ENCODE data around the gene ORC3.
"Not testable (repeated sequence)": the region's sequence is repeated elsewhere in the genome, so short reads cannot be mapped to it uniquely, and the experiment has no call there.

ORC3 gene

DNA sequence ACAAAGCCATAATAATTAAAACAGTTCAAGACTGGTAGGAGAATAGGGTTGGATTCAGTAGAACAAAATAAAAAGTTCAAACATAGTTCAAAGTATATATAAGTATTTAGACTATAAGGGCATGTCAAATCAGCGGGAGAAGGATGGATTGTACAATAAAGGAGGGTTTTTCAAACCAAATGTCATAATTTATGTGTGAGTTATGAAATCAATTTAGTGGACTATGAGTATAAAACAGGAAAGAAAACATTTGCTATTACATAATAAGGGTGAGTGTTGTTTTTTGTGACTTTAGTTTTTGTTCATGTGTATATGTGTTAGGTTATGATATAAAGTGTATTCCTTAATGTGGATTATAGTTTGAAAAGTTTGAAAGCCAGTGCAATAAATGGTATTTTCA lies 10.6 kb downstream of the ORC3 start:
- DNase-seq = no peak

DNA sequence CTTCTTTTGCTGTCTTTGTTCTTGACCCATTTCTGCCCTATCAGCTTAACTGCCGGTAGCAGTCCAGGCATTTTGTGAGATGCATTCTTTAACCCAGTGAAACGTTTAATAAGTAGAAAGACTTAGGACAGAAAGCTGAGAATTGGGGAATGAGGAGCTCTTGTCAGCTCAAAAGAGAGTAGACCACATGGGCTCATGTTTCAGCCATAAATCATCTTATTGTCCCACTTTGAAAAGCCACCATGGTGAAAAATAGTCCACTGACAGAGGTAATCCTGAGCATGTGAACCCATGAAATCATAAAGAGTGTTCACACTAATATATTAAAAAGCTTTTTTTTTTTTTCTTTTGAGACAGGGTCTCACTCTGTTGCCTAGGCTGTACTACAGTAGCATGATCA lies 16.3 kb downstream of the ORC3 start:
- DNase-seq = no peak

DNA sequence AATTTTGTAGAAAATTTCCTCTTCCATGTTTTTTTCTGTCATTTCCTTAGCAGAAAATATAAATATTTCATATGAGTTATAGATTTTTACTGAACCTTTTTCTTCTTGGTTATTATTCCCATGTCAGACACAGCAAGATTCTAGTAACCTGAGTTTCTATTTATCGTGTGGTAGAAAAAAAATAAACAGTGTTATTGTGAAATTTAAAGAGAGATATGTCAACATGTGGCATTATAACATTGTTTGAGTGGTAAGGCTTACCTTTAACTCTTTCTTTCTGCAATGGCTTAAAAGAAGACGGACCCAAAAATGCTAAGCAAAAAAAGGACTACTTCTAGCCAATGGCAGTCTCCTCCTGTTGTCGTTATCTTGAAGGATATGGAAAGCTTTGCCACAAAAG lies 18.9 kb downstream of the ORC3 start:
- DNase-seq = no peak

DNA sequence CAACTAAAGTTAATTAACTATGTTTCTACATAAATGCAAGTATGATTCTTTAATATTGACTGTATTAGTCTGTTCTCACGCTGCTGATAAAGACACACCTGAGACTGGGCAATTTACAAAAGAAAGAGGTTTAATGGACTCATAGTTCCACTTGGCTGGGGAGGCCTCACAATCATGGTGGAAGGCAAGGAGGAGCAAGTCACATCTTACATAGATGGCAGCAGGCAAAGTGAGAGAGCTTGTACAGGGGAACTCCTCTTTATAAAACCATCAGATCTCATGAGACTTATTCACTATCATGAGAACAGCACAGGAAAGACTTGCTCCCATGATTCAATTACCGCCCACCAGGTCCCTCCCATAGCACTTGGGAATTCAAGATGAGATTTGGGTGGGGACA lies 23.1 kb downstream of the ORC3 start:
- DNase-seq = not testable (repeated sequence)

DNA sequence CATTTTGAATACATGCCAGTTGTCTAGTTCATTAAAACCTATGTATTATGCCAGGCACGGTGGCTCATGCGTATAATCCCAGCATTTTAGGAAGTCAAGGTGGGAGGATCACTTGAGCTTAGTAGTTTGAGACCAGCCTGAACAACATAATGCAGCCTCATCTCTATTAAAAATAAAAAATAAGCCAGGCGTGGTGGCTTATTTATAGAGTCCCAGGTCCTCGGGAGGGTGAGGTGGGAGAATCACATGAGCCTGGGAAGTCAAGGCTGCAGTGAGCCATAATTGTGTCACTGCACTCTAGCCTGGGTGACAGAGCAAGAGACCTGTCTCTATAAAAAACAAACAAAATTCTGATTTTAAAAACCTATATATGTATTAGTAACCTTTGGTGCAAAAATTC lies 27.5 kb downstream of the ORC3 start:
- no peak for DNase-seq

DNA sequence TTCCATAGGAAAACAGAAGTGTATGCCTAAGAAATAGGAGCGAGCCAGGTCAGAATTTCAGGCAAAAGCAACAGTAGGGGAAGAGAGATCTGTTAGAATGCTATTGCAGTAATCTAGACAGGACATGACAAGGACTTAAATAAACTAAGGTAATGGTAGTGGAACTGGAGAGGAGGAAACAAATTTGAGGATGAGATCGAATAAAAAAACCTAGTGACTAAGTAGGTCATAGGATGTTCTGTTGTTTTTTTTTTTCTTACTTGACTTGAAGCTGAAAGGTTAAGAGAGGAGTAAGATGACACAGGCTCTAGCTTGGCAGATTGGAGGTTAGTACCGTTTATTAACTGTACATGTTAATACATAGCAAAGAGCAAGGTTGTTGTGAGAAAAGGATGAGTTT lies 28.6 kb downstream of the ORC3 start:
- DNase-seq = no peak

DNA sequence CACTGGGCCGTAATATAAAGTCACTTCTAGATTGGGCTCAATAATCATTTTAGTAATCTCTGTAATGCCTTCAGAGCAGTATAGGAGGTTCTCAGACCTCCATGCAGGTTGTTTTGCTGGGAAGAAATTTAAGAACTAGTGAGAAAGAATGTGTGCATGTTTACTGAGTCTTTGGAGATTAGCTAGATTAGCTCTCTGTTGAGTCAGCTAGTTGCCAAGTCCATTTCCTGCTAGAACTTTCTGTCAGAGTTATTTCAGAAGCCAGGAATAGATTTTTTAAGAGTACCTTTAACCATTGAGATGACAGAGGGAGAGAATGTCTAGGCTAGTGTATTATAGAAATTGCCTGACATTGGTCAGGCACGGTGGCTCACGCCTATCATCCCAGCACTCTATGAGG lies 33.3 kb downstream of the ORC3 start:
- peak; percentile 20 for DNase-seq

DNA sequence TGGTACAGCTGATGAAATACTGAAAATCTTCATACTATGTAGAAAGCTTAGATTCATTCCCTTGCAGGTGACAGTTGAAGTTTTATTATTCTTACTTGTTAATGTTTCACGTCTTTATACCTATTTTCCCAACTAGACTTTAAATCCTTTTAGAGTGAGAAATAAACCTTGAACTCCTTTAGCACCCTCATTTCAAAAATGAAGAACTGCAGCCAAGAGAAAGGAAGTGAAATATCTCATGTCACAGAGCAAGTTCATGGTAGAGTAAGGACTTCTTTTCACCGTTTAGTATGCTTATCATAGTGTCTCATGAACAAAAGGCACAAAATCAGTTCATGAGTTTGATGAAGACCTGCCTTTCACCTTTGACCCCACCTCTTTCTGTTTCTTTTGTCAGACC lies 38.5 kb downstream of the ORC3 start:
- no peak for DNase-seq

DNA sequence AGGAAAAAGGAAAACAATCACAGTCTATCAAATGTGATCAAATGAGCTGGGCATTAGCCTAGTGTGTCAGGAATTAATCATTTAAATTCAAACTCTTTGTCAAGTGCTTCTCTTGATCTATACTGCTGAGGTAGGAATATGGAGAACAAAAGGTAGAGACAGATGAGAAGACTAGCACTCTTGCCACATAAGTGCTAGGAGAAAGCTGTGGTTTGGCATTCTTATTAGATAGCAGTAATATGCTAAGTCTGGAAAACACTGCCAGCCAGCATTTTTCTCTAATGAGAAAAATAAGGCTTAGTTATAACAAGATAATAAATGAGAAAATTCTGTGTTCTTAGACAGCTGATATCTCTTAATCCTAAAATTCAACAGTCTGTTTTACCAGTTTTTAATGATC lies 38.9 kb downstream of the ORC3 start:
- DNase-seq = no peak

DNA sequence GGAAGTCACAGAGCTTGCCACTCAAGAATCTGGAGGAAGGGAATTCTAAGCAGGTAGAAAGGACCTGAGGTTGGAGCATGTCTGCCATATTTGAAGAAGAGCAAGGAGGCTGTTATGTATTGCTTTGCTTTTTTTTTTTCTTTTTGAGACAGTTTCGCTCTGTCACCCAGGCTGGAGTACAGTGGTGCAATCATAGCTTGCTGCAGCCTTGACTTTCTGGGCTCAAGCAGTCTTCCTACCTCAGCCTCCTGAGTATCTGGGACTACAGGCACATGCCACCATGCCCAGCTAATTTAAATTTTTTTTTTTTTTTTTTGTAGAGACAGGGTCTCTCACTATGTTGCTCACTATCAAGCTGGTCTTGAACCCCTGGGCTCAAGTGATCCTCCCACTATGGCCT lies 40.8 kb downstream of the ORC3 start:
- no peak for DNase-seq

DNA sequence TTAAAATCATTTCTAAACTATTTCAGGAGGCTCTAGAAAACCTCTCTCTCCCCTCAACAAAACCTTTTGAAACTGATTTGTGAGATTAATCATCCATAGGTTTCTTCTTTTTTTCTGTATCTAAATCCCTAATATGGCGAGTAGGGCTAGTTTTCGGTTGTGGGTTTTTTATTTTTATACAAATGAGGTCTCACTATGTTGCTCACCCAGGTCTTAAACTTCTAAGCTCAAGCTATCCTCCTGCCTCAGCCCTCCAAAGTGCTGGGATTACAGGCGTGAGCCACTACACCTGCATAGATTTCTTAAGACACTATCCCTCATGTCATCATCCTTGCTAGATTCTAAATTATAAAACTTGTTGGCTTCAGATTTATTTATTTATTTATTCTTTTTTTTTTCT lies 43.9 kb downstream of the ORC3 start:
- no peak for DNase-seq

DNA sequence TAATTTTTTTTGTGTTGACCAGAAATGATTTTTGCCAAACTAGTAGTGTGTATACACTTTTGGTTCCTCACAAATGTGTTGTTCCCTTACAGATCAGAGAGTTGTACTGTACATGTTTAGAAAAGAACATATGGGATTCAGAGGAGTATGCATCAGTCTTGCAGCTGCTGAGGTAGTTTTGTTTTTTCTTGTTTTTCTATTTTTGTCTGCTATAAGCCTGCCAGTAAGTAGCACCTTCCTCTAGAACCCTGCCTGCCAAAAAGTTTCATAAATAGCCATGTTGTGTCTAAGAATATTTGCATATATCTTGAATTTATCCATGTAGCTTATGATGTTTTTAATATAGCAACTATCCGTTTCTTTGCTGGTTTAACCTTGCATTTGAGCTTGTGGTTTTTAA lies 46.4 kb downstream of the ORC3 start:
- DNase-seq = no peak

DNA sequence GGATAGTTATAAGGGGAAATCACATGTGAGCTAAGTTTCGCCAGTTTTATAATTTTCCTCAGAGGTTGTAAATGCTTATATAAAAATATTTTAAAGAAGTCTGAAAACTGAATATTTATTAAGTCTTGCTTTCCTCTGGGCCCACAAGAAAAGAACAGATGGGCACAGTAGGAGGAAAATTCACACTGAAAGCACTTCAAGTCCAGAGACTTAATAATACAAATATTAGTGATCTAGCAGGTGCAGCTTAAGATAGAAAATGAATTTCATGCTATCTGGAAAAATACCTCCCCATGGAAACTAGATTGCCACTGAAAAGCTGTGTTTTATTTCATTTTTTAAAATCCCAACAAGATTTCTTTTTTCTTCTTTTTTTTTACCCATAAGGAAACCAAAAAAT lies 47.2 kb downstream of the ORC3 start:
- DNase-seq = no peak

DNA sequence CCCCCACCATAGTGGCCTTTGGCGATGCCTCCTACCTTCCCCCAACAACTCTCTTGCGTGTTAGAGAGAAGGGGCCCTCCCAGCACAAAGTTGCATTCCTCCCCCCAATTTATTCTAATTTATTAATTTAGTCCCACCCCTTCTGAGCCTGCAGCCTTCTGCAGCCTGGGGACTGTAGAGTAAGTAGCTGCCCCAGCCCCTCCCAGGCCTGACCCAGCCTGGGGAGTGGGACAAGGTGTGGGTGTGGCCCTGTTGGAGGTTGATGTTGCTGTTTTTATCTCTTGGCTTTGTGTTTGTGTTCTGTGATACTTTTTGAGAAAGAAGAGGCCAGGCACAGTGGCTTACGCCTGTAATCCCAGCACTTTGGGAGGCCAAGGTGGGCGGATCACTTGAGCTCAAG lies 49.4 kb downstream of the ORC3 start:
- no peak for DNase-seq

DNA sequence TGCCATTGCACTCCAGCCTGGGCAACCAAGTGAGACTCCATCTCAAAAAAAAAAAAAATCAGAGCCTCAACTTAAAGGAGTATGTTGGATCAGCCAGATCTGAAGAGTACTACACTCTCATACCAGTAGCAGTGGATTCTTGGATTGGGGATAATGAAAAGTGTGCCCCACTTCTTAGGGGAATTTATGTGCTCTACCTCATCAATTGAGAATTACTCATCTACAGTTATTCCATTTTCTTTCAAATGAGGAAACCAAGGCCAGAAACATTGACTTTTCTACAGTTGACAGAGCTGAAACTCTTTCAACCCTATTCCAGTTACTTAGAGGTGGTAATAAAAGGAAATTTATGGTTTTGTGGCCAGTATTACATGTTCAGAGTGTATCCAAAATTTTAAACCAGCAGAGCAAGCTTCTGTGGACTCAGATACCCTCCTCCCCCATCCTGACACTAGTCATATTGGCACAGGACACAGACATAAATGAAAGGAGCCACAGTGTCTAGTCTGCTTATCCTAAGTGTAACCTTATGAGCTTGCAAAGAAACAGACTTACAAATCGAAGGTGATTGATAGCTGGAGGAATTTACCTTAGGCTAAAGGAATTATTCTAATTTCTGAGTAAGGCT lies 51.2 kb downstream of the ORC3 start:
- no peak for DNase-seq

DNA sequence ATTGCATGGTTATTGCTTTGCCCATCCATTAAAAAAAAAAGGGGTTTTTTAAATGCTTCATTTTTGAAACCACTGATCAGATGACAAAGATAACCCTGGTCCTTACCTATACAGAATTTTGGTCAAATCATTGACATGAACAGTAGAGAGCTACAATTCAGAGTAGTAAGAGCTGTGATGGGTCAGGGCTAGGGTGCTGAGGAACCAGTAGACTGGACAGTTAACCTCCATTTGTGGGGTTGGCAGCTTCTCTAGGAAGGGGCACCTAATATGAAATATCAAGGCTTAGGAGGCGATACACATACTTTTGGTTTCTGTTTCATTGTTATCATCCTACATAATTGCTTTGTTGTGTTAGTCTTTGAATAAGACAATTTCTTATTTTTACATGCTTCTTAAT lies 55.1 kb downstream of the ORC3 start:
- no peak for DNase-seq

DNA sequence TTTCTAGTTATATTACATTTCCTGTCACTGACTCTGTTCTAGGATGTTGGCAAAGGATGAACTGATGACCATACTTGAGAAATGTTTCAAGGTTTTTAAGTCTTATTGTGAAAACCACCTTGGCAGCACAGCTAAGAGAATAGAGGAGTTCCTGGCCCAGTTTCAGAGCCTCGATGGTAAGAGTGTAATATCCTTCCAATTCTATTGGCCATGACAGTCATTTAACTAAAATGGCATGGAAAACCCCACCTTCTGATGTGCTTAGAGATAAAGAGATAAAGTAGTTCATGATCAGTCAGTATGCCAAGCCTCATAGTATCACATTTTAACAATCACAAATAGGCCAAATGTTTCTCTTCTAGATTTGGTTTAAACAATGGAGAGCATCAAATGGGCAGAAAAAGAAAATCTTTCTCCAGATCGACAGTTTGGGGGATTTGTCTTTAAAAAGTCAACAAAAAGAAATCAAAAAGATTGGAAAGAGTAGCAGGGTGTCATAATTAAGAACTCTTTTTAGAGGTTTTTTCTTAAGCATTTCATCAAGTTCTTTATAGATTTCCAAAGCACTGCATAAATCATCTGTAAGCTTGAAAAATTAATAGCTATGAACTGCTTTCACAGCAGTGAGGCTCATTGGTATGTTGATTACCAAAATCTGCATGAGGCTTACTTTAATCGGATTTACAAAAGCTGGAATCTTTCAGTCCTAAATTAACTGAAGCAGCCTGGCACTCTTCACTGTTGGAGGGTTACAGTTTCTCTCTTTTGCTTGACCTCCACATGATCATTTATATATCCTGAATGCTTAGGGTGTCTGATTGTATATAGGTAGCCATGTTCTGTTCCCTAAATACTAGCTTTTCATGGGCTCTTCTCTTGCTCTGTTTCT lies 63.4 kb downstream of the ORC3 start:
- no peak for DNase-seq

DNA sequence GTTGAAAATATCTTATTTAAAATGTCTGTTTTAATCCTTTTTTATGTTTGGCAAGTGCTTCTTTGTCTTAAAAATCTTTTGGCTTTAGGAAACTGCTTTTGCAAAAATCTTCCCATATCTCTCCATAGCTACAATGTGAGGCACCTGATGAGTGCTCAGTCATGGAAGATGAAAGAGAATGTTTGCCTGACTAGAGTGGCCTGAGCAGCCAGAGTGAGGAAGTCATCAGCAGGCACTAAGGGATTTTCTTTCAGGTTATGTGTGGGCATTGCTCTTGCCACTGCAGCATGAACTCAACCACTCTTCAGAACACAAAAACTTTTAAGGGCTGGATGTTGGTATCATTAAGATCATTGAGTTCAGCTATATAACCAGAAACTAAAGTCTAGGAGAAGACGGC lies 64.2 kb downstream of the ORC3 start:
- DNase-seq = no peak

DNA sequence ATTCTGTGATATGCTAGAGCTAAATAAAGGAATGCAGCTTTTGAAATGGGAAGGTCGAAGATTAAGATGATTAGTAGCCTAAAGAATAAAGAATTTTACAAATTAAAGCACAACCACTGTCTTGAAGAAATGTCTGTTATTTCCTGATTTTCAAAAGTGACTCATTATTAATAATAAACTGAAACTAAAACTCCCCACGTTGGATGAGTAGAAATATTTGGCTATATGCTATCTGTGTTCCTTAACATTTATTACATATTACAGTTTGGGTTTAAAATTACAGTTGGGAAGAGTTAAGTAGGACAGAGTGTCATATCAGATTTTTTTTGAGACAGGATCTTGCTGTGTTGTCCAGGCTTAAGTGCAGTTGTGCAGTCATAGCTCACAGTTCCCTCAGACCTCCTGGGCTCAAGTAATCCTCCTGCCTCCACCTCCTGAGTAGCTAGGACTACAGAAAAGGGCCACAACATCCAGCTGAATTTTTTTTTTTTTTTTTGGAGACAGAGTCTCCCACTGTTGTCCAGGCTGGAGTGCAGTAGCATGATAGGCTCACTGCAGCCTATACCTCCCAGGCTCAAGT lies 65.0 kb downstream of the ORC3 start:
- peak; percentile 38 for DNase-seq

DNA sequence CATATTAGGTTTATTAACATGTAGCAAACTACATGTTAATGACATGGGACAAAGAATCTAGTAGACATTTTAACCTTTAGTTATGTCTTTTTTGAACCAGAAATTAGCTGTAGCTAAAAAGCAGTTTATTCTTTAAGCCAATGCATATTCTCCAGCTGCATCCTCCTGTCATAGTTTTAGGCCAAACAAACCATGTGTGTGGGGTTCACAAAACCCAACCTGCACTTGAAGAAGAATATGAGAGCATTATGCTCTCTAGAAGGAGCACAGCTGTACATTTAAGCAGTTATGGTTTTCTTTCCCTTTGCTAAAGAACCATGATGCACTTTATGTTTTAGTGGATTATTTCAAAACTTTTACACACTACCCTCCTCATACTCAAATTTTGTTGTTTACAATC lies 65.9 kb downstream of the ORC3 start:
- DNase-seq = no peak

DNA sequence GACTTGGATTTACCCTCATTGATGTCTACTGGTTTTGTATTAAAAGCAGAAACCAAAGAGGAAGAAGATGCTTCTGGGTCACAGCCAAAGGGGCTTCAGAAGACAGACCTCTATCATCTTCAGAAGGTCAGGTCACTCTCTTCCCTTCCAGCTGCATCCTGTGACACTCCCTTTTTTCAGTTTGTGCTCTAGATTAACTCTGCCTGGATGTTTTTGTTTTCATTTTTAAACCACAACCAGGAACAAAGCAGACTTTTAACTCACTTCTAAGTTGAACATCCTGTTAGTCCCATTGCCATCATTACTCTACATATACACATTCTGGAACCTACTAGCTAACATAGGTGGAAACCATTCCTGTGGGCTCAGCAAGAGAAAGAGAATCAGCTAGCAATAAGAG lies 66.9 kb downstream of the ORC3 start:
- DNase-seq = no peak

DNA sequence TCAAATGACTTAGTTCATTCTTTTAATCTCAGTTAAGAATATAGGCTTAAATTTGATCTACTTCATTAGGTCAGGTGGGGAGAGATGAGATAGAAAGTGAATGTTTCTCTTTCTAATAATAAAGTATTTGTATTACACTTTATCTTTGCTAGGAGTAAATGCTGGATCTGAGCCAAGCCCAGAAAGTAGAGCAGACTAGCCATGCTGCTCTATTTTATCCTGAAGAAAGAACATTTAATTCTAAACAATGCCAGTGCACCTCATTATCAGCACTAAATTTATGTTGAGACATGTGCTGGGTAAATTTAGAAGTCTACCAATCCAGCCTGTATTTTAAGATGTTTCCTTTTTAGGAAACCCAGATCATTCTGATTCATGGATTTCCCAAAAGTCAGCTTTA lies 68.6 kb downstream of the ORC3 start:
- DNase-seq = no peak

DNA sequence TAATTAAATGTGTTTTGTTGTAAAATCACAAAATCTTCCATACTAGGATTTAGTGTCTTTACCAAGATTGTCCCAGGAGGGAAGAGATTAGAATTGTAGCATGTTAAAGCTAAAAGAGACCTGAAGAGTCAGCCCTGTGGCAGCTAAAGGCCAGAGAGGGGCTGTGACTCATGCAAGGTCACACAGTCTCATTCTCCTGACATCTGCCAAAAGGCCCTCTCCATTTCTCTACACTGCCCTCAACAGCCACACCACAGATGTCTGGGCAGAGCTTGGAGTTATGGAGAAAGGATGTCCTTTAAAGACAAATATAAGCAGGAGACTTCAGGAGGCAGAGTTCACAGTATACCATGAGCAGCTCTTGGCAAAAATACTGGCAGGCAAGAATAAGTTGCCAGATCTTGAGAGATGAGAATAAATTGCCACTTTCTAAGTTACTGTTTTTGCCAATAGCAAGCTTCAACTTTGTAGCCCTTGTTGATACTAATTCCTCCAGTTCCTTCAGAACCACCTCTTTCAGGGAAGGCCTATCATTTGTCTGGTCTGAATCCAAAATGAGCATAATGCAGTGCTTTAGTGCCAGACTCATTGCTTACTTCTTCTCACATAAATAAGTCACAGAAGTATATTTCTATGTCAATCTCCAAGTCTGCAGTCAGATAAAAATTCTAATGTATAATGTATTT lies 70.4 kb downstream of the ORC3 start:
- peak; percentile 79 for DNase-seq

DNA sequence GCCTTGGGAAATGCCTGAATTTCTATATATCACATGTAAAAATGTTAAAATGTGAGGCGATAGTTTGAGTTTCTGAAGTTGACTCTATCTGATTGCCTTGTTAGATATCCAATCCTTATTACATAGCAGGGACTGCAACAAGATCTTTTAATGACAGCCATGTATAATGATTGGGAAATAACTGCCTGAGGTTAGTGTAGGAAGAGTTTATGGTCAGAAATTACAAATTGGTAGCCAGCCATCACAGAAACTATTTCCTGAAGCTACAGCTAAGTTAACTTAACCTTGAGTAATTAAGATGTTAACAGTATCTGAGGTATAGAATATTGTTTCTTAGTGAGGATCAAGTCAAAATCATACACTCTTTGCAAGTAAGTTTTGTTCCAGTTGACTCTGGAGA lies 71.1 kb downstream of the ORC3 start:
- DNase-seq = no peak
